K562 (cell line): Measurements from ENCODE around the gene IFNGR1. TPM values are rescaled to one million over a fixed set of nuclear protein-coding genes. Genes with fewer than 3 reads are reported as not detected.

Source experiments
- ATAC-seq: fragments of 200-7000 bp; cut with Tn5 transposase; 3 replicates; pipeline ENCODE4 v1.9.1; 2020; ENCODE audit warnings: moderate library complexity
- BruUV-seq: library from RNA; stranded (reverse); fragments of 400-500 nt; replicated peaks from 2 replicates; lab custom pipeline; 2021; lab: Mats Ljungman, UMichigan
- CTCF ChIA-PET: fragments of 300-600 bp; formaldehyde crosslinking; extraction: SDS; loops from one replicate; lab custom pipeline; 2021; ENCODE audit warnings: low intra/inter-chr PET ratio; lab: Yijun Ruan, JAX
- POLR2A ChIA-PET: fragments of 300-600, 350-650 bp; sonication (Branson Sonifier 250); formaldehyde crosslinking; extraction: SDS; loops from one replicate; lab custom pipeline; 2021; ENCODE audit warnings: antibody characterized with exemption, inconsistent platforms; lab: Yijun Ruan, JAX
- DNase-seq, 4 experiments: peaks; one replicate each; pipeline versions ENCODE4 v3.0.0 to v3.0.0-alpha.2; 2011 to 2018; ENCODE audit warnings: low spot score in 3 of 4, mixed read lengths in 3 of 4; ENCODE audit errors: extremely low read depth in 1 of 4
- FAIRE-seq: peaks from 2 replicates; lab custom pipeline; 2011; peaks lifted over from hg19 to GRCh38; lab: Jason Lieb, UNC
- H2AFZ ChIP-seq: 2 replicates; pipeline ENCODE4 v1.6.0; 2011; ENCODE audit warnings: low read depth, low read length, control low read depth, inconsistent platforms
- H3K27ac ChIP-seq: fragments of 200-600 bp; 3 replicates; pipeline ENCODE4 v1.8.0; 2011; ENCODE audit warnings: low read depth, mild to moderate bottlenecking, control low read depth, inconsistent platforms, low read length, moderate library complexity, mixed read lengths; ENCODE audit errors: extremely low read depth
- H3K27me3 ChIP-seq, 2 experiments: fragments of 300-600 bp in 1 of 2; 2 replicates in 1 of 2; 3 replicates in 1 of 2; pipeline versions ENCODE4 v1.6.0 to v1.8.0; 2011; ENCODE audit warnings: inconsistent platforms in 2 of 2, low read length in 2 of 2, mild to moderate bottlenecking in 1 of 2, mixed read lengths in 1 of 2, moderate library complexity in 1 of 2; ENCODE audit not compliant: control insufficient read depth in 2 of 2, insufficient read depth in 2 of 2
- H3K36me3 ChIP-seq: fragments of 300-600 bp; 3 replicates; pipeline ENCODE4 v1.8.0; 2011; ENCODE audit warnings: mild to moderate bottlenecking, low read length, inconsistent platforms; ENCODE audit not compliant: control insufficient read depth, insufficient read depth
- H3K4me1 ChIP-seq, 2 experiments: fragments of 200-600 bp in 1 of 2; replicated peaks in 1 of 2; 2 replicates in 1 of 2; 3 replicates in 1 of 2; pipeline versions ENCODE4 v1.5.1 to v1.8.0; 2011; ENCODE audit warnings: inconsistent platforms in 2 of 2, low read length in 2 of 2, mild to moderate bottlenecking in 1 of 2, mixed read lengths in 1 of 2, moderate library complexity in 1 of 2; ENCODE audit not compliant: control insufficient read depth in 2 of 2, insufficient read depth in 2 of 2
- H3K4me2 ChIP-seq: 2 replicates; pipeline ENCODE4 v1.6.1; 2011; ENCODE audit warnings: low read length, control low read depth, inconsistent platforms, mixed read lengths; ENCODE audit not compliant: insufficient read depth
- H3K4me3 ChIP-seq: fragments of 200-600 bp; sonication (generic), shearing (Covaris generic); 2 replicates; pipeline ENCODE4 v1.5.1; 2016; ENCODE audit warnings: control low read depth, inconsistent platforms
- H3K79me2 ChIP-seq: fragments of 200-600 bp; 3 replicates; pipeline ENCODE4 v1.8.0; 2011; ENCODE audit warnings: low read length, inconsistent platforms; ENCODE audit not compliant: control insufficient read depth, insufficient read depth
- H3K9ac ChIP-seq, 2 experiments: 2 replicates each; pipeline versions ENCODE4 v1.6.0 to v1.6.1; 2011; ENCODE audit warnings: low read depth in 2 of 2, low read length in 2 of 2, control low read depth in 1 of 2, inconsistent platforms in 1 of 2, mild to moderate bottlenecking in 1 of 2, mixed read lengths in 1 of 2; ENCODE audit not compliant: insufficient read depth in 1 of 2
- H3K9me1 ChIP-seq: one replicate; pipeline ENCODE4 v1.6.0; 2011; ENCODE audit warnings: inconsistent platforms, mild to moderate bottlenecking, low read length, moderate library complexity; ENCODE audit not compliant: control insufficient read depth, insufficient read depth
- H3K9me3 ChIP-seq: replicated peaks from 2 replicates; pipeline ENCODE4 v1.5.1; 2011; ENCODE audit warnings: low read depth, low read length, inconsistent platforms; ENCODE audit not compliant: control insufficient read depth, insufficient read depth
- H4K20me1 ChIP-seq: replicated peaks from 2 replicates; pipeline ENCODE4 v1.6.1; 2011; ENCODE audit warnings: low read length, inconsistent platforms, mixed read lengths; ENCODE audit not compliant: control insufficient read depth, insufficient read depth
- JUND ChIP-seq, 2 experiments: IDR thresholded peaks; 2 replicates in 1 of 2; 3 replicates in 1 of 2; pipeline ENCODE4 v1.6.1; 2011; ENCODE audit warnings: borderline replicate concordance in 2 of 2, low read depth in 2 of 2, low read length in 2 of 2, improper control_type of control experiment in 1 of 2, missing biosample characterization in 1 of 2, missing genetic modification characterization in 1 of 2, missing genetic modification reagents in 1 of 2
- SMARCB1 ChIP-seq: IDR thresholded peaks from 2 replicates; pipeline ENCODE4 v1.6.1; 2011; ENCODE audit warnings: improper control_type of control experiment, low read depth; ENCODE audit not compliant: insufficient read length
- ZBTB5 ChIP-seq: fragments of 450-650 bp; IDR thresholded peaks from 2 replicates; pipeline ENCODE4 v1.6.1; 2017; ENCODE audit warnings: antibody characterized with exemption
- ZNF584 ChIP-seq: fragments of 200-800 bp; sonication (Bioruptor generic); IDR thresholded peaks from 2 replicates; pipeline ENCODE4 v1.6.1; 2016; ENCODE audit warnings: low read depth, mild to moderate bottlenecking, missing genetic modification characterization, missing compliant biosample characterization
- WGBS: fragments of 100-300 bp; shearing (Covaris generic); methylation state at CpG from one replicate; pipeline ENCODE4 v1.1.6; 2016; ENCODE audit warnings: low coverage, mixed read lengths; ENCODE audit not compliant: insufficient coverage; ENCODE audit errors: missing lambda C conversion rate; 5-methylcytosine and 5-hydroxymethylcytosine counted together
- in situ Hi-C: fragments of 300-500 bp; cut with MboI; formaldehyde crosslinking; loops from 4 replicates; pipeline ENCODE4 v1.15.0; 2018; ENCODE audit warnings: inconsistent platforms, mixed read lengths
- intact Hi-C: fragments of 100-400 bp; cut with micrococcal nuclease; formaldehyde crosslinking; loops from 2 replicates; pipeline ENCODE4 v1.14.2; 2022
- polyA plus RNA-seq, 8 experiments: library from polyadenylated mRNA; depleted of rRNA in 4 of 8; stranded (reverse) in 5 of 8; unstranded in 3 of 8; fragments of >200 nt; fragmentation: Nextera tagmentation in 2 of 8; fragmentation: Illumina TruSeq in 1 of 8; extraction: Ambion mirVana in 2 of 8; extraction: Trizol in 1 of 8; gene quantifications; 2 replicates each; pipeline versions ENCODE4 v1.2.1 to v1.2.3, GENCODE V29; 2011 to 2014; ENCODE audit warnings: inconsistent platforms in 1 of 8, missing spikeins in 1 of 8
- total RNA-seq, 7 experiments: library from RNA; depleted of rRNA in 6 of 7; stranded (reverse); fragments of >200 nt in 6 of 7; fragmentation: Illumina TruSeq in 2 of 7; extraction: Trizol in 2 of 7; gene quantifications; 2 replicates each; pipeline versions ENCODE4 v1.2.1 to v1.2.3, GENCODE V29; 2011 to 2021; ENCODE audit warnings: low replicate concordance in 1 of 7

The IFNGR1 gene
- total and polyA plus RNA-seq, 9 of the 15 experiments (the other 6 are each of a cell fraction or from before 2014, with no cell fraction given) = 14.7 to 47.0 (median 26.7) TPM

- no peak for ATAC-seq
- H3K36me3 ChIP-seq = no peaks in the 10 kb centered on the region
- H3K4me1 ChIP-seq = no peaks in the 10 kb centered on the region
Measured at GRCh38 chr6:137268911-137269310, 49.7 kb upstream of the IFNGR1 start.

GRCh38 chr6:137266309-137266586 is 47.1 kb upstream of the IFNGR1 start:
- WGBS = 4% methylated on average over 4 of the region's 4 CpGs
- no peak overlapping the region for H3K4me3 ChIP-seq
- in situ Hi-C loops (no loop called here), intact Hi-C loops (no loop called here)
- no peaks in the 10 kb centered on the region for H3K36me3 ChIP-seq
- no peaks in the 10 kb centered on the region for H3K4me1 ChIP-seq
- no TSS peak for BruUV-seq
- H4K20me1 ChIP-seq = no peaks in the 10 kb centered on the region
- FAIRE-seq = no peak
- no peaks in the 10 kb centered on the region for H3K9me3 ChIP-seq
- H3K9me1 ChIP-seq = no peaks in the 10 kb centered on the region
- H3K9ac ChIP-seq = no peak overlapping the region
- no peak overlapping the region for H3K27ac ChIP-seq
- CTCF ChIA-PET = no interaction called here
- DNase-seq = no peak
- POLR2A ChIA-PET = no interaction called here
- H3K27me3 ChIP-seq = peaks cover 0 to 5% of the 10 kb centered on the region in 2 experiments; a peak in 1 of 5 replicates
- no peak overlapping the region for H2AFZ ChIP-seq
- no peak for ATAC-seq
- TF ChIP-seq ZBTB5 (no peak), SMARCB1 (no peak), JUND (IDR thresholded peaks at IDR 0.05; ENCODE audit: borderline replicate concordance, low read depth, low read length) (no peak), JUND (tag; IDR thresholded peaks at IDR 0.05; ENCODE audit: borderline replicate concordance, low read depth, low read length) (no peak)
- H3K4me2 ChIP-seq = no peak overlapping the region
- no peaks in the 10 kb centered on the region for H3K79me2 ChIP-seq

More at GRCh38 chr6:137268911-137269310, 49.7 kb upstream of the IFNGR1 start:
- Histone ChIP-seq H3K9ac (no peak overlapping the region), H3K4me2 (no peak overlapping the region), H3K9me3 (no peaks in the 10 kb centered on the region), H3K79me2 (no peaks in the 10 kb centered on the region), H3K9me1 (no peaks in the 10 kb centered on the region), H3K27me3 (peaks cover 0 to 4% of the 10 kb centered on the region in 2 experiments; a peak in 1 of 5 replicates), H4K20me1 (no peaks in the 10 kb centered on the region), H3K27ac (no peak overlapping the region), H3K4me3 (no peak overlapping the region), H2AFZ (no peak overlapping the region)
- TF ChIP-seq ZNF584 (CRISPR knock-in tag) = no peak
- intact Hi-C loops (no loop called here), in situ Hi-C loops (no loop called here)
- FAIRE-seq (no peak), DNase-seq (no peak)
- ChIA-PET CTCF (no interaction called here), POLR2A (interaction anchor here (1.8 kb wide), 1 partner anchor 8 kb away, joined by 5 read pairs; no protein-coding TSS in a partner anchor)
- 2% methylated on average over 3 of the region's 3 CpGs for WGBS
- BruUV-seq = no TSS peak
